CD14-positive monocyte (primary cell): Measurements from ENCODE around the gene COBLL1. TPM values are rescaled to one million over a fixed set of nuclear protein-coding genes. Genes with fewer than 3 reads are reported as not detected.

Experiments
- DNase-seq, 3 donors: peaks; one replicate each; pipeline ENCODE4 v3.0.0-alpha.2; 2011 to 2022
- H2AFZ ChIP-seq: 2 replicates; pipeline ENCODE4 v1.6.0; 2012; ENCODE audit warnings: mild to moderate bottlenecking, low read depth, low read length, inconsistent platforms; ENCODE audit not compliant: insufficient read depth, poor library complexity, severe bottlenecking
- H3K27ac ChIP-seq, 2 donors: 1 replicate in 1 of 2; 2 replicates in 1 of 2; pipeline ENCODE4 v1.5.1; 2012 to 2013; ENCODE audit warnings: low read length in 2 of 2, control low read depth in 1 of 2, inconsistent platforms in 1 of 2, low read depth in 1 of 2, mild to moderate bottlenecking in 1 of 2
- H3K27me3 ChIP-seq, 2 donors: one replicate each; pipeline versions ENCODE4 v1.6.0 to v1.6.1; 2011 to 2013; ENCODE audit warnings: low read length in 2 of 2; ENCODE audit not compliant: control insufficient read depth in 2 of 2, insufficient read depth in 2 of 2
- H3K36me3 ChIP-seq, 2 donors: replicated peaks in 1 of 2; 1 replicate in 1 of 2; 2 replicates in 1 of 2; pipeline versions ENCODE4 v1.5.1 to v1.6.1; 2012 to 2013; ENCODE audit warnings: low read length in 2 of 2, control low read depth in 1 of 2, inconsistent platforms in 1 of 2, mild to moderate bottlenecking in 1 of 2; ENCODE audit not compliant: insufficient read depth in 2 of 2, control insufficient read depth in 1 of 2
- H3K4me1 ChIP-seq, 2 donors: 1 replicate in 1 of 2; 2 replicates in 1 of 2; pipeline versions ENCODE4 v1.5.1 to v1.6.1; 2012 to 2013; ENCODE audit warnings: low read length in 2 of 2, control low read depth in 1 of 2, inconsistent platforms in 1 of 2, mild to moderate bottlenecking in 1 of 2, moderate library complexity in 1 of 2; ENCODE audit not compliant: insufficient read depth in 2 of 2, control insufficient read depth in 1 of 2
- H3K4me2 ChIP-seq: replicated peaks from 2 replicates; pipeline ENCODE3; 2012; ENCODE audit warnings: low read length, moderate library complexity, mild to moderate bottlenecking; ENCODE audit not compliant: poor library complexity, severe bottlenecking; ENCODE audit errors: extremely low read depth
- H3K4me3 ChIP-seq, 3 experiments: fragments of 200-600 bp in 1 of 3; sonication (generic) in 1 of 3; replicated peaks in 1 of 3; 1 replicate in 2 of 3; 2 replicates in 1 of 3; pipeline ENCODE4 v1.5.1; 2011 to 2013; ENCODE audit warnings: low read length in 3 of 3, mild to moderate bottlenecking in 3 of 3, control low read depth in 2 of 3, low read depth in 2 of 3, inconsistent platforms in 1 of 3, moderate library complexity in 1 of 3
- H3K79me2 ChIP-seq: 2 replicates; pipeline ENCODE4 v1.6.0; 2012; ENCODE audit warnings: mild to moderate bottlenecking, control low read depth, inconsistent platforms, low read length, moderate library complexity; ENCODE audit not compliant: insufficient read depth
- H3K9ac ChIP-seq: 2 replicates; pipeline ENCODE4 v1.6.0; 2017; ENCODE audit warnings: low read length, mild to moderate bottlenecking; ENCODE audit not compliant: insufficient read depth, poor library complexity, severe bottlenecking
- H3K9me3 ChIP-seq, 2 donors: replicated peaks in 1 of 2; 1 replicate in 1 of 2; 2 replicates in 1 of 2; pipeline versions ENCODE4 v1.5.1 to v1.6.1; 2012 to 2013; ENCODE audit warnings: low read length in 2 of 2, control low read depth in 1 of 2; ENCODE audit not compliant: control insufficient read depth in 1 of 2, insufficient read depth in 1 of 2
- H4K20me1 ChIP-seq: 2 replicates; pipeline ENCODE4 v1.6.0; 2012; ENCODE audit warnings: mild to moderate bottlenecking, low read length, control low read depth, moderate library complexity; ENCODE audit not compliant: insufficient read depth
- H3K27ac Mint-ChIP-seq, 7 donors: one replicate each; pipeline ENCODE4 v1.8.0; 2020; ENCODE audit warnings: mild to moderate bottlenecking in 7 of 7, mixed read lengths in 7 of 7, moderate library complexity in 6 of 7, inconsistent platforms in 2 of 7
- H3K27me3 Mint-ChIP-seq, 3 donors: one replicate each; pipeline ENCODE4 v1.8.0; 2021 to 2022; ENCODE audit warnings: low read depth in 3 of 3, mild to moderate bottlenecking in 3 of 3, mixed read lengths in 3 of 3, moderate library complexity in 3 of 3, inconsistent platforms in 1 of 3
- H3K36me3 Mint-ChIP-seq, 2 donors: one replicate each; pipeline ENCODE4 v1.8.0; 2020; ENCODE audit warnings: mixed read lengths in 2 of 2, inconsistent platforms in 1 of 2, mild to moderate bottlenecking in 1 of 2
- H3K4me1 Mint-ChIP-seq: one replicate; pipeline ENCODE4 v1.8.0; 2020; ENCODE audit warnings: mild to moderate bottlenecking, mixed read lengths
- H3K4me3 Mint-ChIP-seq, 2 donors: one replicate each; pipeline ENCODE4 v1.8.0; 2020; ENCODE audit warnings: mild to moderate bottlenecking in 2 of 2, mixed read lengths in 2 of 2, moderate library complexity in 1 of 2
- H3K9me3 Mint-ChIP-seq, 7 donors: one replicate each; pipeline ENCODE4 v1.8.0; 2020 to 2022; ENCODE audit warnings: mixed read lengths in 7 of 7, mild to moderate bottlenecking in 6 of 7, moderate library complexity in 6 of 7, inconsistent platforms in 2 of 7
- CTCF ChIP-seq: fragments of 200-600 bp; IDR thresholded peaks from one replicate; pipeline ENCODE4 v1.8.0; 2022; ENCODE audit warnings: antibody characterized with exemption, mild to moderate bottlenecking
- WGBS: methylation state at CpG from one replicate; pipeline ENCODE4 v1.1.5; 2013; ENCODE audit warnings: missing lambda C conversion rate; ENCODE audit not compliant: insufficient coverage; 5-methylcytosine and 5-hydroxymethylcytosine counted together
- intact Hi-C, 2 donors: fragments of 100-400 bp; cut with micrococcal nuclease; formaldehyde crosslinking; loops; one replicate each; pipeline versions ENCODE4 v1.15.0 to v1.15.1; 2023
- polyA plus RNA-seq, 3 donors: library from polyadenylated mRNA; depleted of rRNA in 1 of 3; unstranded in 2 of 3; stranded (reverse) in 1 of 3; fragments of 300-500 nt in 2 of 3; fragments of >200 nt in 1 of 3; fragmentation: Illumina TruSeq in 2 of 3; gene quantifications; 1 replicate in 2 of 3; 2 replicates in 1 of 3; pipeline ENCODE4 v1.2.3, GENCODE V29; 2012 to 2021

The COBLL1 gene
- polyA plus RNA-seq, 3 donors = 0.18 to 0.54 (median 0.24) TPM

- WGBS = no CpG with 5 or more reads among the region's 1 CpG
- H3K36me3 Mint-ChIP-seq = no peaks in the 10 kb centered on the region
- H3K4me3 Mint-ChIP-seq = no peak overlapping the region
- no peak for DNase-seq
- Histone ChIP-seq H3K9me3 (no peaks in the 10 kb centered on the region), H3K4me2 (no peak overlapping the region), H2AFZ (no peak overlapping the region), H3K27ac (no peak overlapping the region), H3K79me2 (no peaks in the 10 kb centered on the region), H3K4me3 (no peak overlapping the region), H3K27me3 (no peaks in the 10 kb centered on the region), H3K9ac (no peak overlapping the region), H4K20me1 (no peaks in the 10 kb centered on the region), H3K36me3 (no peaks in the 10 kb centered on the region), H3K4me1 (no peaks in the 10 kb centered on the region)
- no peaks in the 10 kb centered on the region for H3K4me1 Mint-ChIP-seq
- TF ChIP-seq CTCF = no peak
- no peak overlapping the region for H3K27ac Mint-ChIP-seq
- no peaks in the 10 kb centered on the region for H3K9me3 Mint-ChIP-seq
- no peaks in the 10 kb centered on the region for H3K27me3 Mint-ChIP-seq
- intact Hi-C loops = no loop called here
Measured at GRCh38 chr2:164696634-164697033, 145.0 kb downstream of the COBLL1 start.

GRCh38 chr2:164694275-164694695, 147.3 kb downstream of the COBLL1 start:
- Mint-ChIP-seq H3K27me3 (no peaks in the 10 kb centered on the region), H3K4me1 (no peaks in the 10 kb centered on the region), H3K9me3 (no peaks in the 10 kb centered on the region), H3K27ac (no peak overlapping the region), H3K4me3 (no peak overlapping the region), H3K36me3 (no peaks in the 10 kb centered on the region)
- no peak for TF ChIP-seq CTCF
- H3K27me3 ChIP-seq = no peaks in the 10 kb centered on the region
- H3K4me1 ChIP-seq = no peaks in the 10 kb centered on the region
- DNase-seq = no peak
- H4K20me1 ChIP-seq = no peaks in the 10 kb centered on the region
- H3K4me3 ChIP-seq = no peak overlapping the region
- no peaks in the 10 kb centered on the region for H3K79me2 ChIP-seq
- no peak overlapping the region for H2AFZ ChIP-seq
- intact Hi-C loops = no loop called here
- WGBS = 98% methylated on average over 6 of the region's 6 CpGs
- no peaks in the 10 kb centered on the region for H3K36me3 ChIP-seq
- H3K9me3 ChIP-seq = no peaks in the 10 kb centered on the region
- H3K9ac ChIP-seq = no peak overlapping the region
- no peak overlapping the region for H3K27ac ChIP-seq
- no peak overlapping the region for H3K4me2 ChIP-seq
